Right renal pelvis (tissue), 4 donors: ENCODE results near the gene NINL. TPM values are rescaled to one million over a fixed set of nuclear protein-coding genes. Genes with fewer than 3 reads are reported as not detected.
"Not testable (repeated sequence)": the region's sequence is repeated elsewhere in the genome, so short reads cannot be mapped to it uniquely, and the experiment has no call there.

Experiments used
- DNase-seq, 4 donors: peaks; one replicate each; pipeline ENCODE4 v3.0.0-alpha.2; 2013; ENCODE audit warnings: low read depth in 4 of 4, low spot score in 3 of 4, missing footprints in 1 of 4
- polyA plus RNA-seq, 4 donors: library from polyadenylated mRNA; unstranded; fragments of 120-200 nt; gene quantifications; one replicate each; pipeline ENCODE4 v1.2.1, GENCODE V29; 2013; ENCODE audit not compliant: insufficient read length in 4 of 4

Gene NINL
- polyA plus RNA-seq, 4 donors, result 35.5 to 45.0 (median 40.0) TPM

DNA sequence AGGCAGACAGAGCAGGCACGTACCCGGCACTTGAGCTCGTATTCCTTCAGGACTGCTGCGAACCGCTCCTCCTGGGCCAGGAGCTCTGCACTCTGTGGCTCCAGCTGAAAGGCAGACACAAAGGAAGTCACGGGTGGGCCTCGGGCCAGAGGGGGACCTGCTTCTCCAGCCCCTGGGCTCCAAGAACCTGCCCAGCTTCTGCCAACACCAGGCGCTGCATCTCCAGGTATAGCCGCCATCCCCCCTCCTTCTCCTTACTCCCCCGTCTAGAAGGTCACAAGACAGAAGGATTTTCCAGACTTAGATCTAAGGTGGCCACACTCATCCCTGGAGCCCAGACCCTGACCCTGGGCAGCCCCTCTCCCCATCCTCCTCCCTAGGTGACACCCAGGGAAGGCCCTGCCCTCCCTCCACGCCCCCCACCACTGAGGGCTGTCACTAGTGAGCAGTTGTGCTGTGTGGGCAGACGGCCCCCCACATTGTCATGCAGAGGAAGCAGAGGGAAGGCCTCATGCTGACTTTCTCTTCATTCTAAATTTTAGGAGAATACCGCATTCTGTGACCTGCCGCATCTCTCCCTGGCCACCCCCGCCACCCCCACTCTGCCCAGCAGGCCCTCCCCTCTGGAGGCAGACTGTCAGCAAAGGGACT lies 96.0 kb downstream of the NINL start:
- no peak for DNase-seq

DNA sequence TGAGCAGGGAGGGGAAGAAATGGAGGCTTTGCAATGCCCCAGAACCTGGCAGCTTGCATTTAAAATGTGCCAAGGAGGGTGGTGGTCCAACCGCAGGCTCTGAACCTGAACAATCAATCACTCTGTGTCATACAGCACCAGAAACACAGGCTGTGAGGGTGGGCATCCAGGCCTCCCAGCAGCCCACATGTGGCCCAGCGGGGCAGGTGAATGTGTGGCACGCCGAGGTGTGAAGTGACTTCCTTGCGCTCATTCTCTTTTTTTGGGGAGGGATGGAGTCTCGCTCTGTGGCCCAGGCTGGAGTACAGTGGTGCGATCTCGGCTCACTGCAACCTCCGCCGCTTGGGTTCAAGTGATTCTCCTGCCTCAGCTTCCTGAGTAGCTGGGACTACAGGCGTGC lies 97.4 kb downstream of the NINL start:
- no peak for DNase-seq

- DNase-seq, result no peak
Measured at GRCh38 chr20:25487306-25487705, 98.0 kb downstream of the NINL start.

DNA sequence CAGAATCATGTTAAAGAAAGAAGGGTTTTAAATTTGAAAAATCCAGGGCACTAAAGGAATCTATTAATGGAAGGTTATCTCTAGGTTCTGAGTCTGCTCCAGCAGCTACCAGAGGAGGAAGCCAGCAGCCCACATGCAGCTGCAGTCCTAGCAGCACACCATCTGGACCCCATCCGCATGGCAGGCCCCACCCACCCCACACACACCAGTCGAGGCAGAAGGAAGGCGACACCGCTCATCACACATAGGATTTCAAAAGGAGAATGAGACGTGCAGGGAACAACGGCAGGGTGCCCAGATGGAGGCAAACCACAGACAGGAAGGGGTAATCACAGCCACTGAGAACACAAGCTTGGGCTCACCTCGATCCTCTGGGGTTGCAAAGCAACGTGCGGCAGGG lies 99.0 kb downstream of the NINL start:
- DNase-seq, result no peak

GRCh38 chr20:25485872-25486271 lies 99.5 kb downstream of the NINL start:
- no peak for DNase-seq

- DNase-seq, result no peak
Measured at GRCh38 chr20:25484911-25485511, 100.3 kb downstream of the NINL start.

GRCh38 chr20:25484224-25484846 lies 101.0 kb downstream of the NINL start:
- no peak for DNase-seq

GRCh38 chr20:25483431-25484132 lies 101.7 kb downstream of the NINL start:
- no peak for DNase-seq

GRCh38 chr20:25481918-25482253 lies 103.4 kb downstream of the NINL start:
- no peak for DNase-seq

- no peak for DNase-seq
Measured at GRCh38 chr20:25481235-25481917, 104.0 kb downstream of the NINL start.

DNA sequence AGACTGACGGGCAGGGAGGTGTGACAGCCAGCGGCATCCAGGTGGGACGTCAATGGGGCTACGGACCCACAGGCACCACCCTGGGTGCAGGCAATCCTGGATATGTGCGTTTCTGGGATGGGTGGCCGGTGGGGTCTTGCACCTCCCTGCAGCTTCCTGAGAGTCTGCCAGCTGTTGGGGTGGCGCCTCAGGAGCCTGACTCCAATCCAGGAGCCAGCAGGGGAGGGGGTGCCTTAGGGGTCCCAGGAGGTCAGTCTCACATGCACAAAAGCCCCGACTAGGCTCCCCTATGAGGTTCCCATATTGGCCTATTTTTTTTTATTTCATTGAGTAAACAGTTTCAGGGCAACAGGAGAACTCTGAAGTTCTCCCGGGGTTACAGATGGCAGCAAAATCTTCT lies 104.5 kb downstream of the NINL start:
- DNase-seq, result no peak

DNA sequence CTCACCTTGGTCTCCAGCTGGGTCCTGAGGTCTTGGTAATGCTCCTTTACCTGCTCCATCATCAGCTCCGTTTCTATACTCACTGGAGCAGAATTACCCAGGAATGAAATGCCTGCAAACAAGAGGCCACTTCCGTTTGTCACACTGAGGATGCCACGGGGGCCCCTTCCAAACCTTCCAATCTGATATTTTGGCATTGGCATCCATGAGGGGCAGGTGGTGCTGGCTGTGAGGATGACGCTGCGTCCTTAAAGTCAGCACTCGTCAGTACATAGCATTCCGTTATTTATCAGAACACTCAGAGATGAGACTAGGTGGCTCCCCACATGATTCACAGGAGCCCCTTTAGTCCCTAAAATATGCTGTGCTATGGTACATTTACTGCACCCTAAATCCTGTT lies 105.2 kb downstream of the NINL start:
- no peak for DNase-seq

- DNase-seq, result no peak
Measured at GRCh38 chr20:25479638-25480037, 105.7 kb downstream of the NINL start.

- DNase-seq, result no peak
Measured at GRCh38 chr20:25478889-25479568, 106.3 kb downstream of the NINL start.

GRCh38 chr20:25477014-25477882 lies 108.1 kb downstream of the NINL start:
- DNase-seq, result no peak

GRCh38 chr20:25476106-25477013 lies 109.0 kb downstream of the NINL start:
- no peak for DNase-seq

- DNase-seq, result not testable (repeated sequence)
Measured at GRCh38 chr20:25473297-25473696, 112.0 kb downstream of the NINL start.

DNA sequence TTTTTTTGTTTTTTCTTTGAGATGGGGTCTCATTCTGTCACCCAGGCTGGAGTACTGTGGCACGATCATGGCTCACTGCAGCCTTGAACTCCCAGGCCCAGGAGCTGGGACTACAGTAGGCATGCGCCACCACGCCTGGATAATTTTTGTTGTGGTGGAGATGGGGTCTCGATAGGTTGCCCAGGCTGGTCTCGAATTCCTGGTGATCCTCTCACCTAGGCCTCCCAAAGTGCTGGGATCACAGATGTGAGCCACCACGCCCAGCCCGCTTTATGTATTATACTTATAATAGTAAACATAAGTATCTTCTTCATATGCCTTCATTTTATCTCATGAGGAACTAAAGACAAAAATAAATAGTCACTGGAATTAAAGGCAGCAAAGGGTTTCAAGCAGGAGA lies 114.3 kb downstream of the NINL start:
- no peak for DNase-seq

GRCh38 chr20:25470045-25470444 lies 115.3 kb downstream of the NINL start:
- DNase-seq, result peak in 1 of 4 donors; percentile 18
